GM12872 (cell line): Measurements from ENCODE around the gene TTLL13.

Source experiments
- TF ChIP-seq, protein P1 (sequence below): IDR thresholded peaks from 3 replicates; pipeline ENCODE4 v1.5.1; 2011; ENCODE audit warnings: low read depth, mild to moderate bottlenecking, low read length, moderate library complexity; ENCODE audit not compliant: insufficient read depth

The TTLL13 gene

DNA sequence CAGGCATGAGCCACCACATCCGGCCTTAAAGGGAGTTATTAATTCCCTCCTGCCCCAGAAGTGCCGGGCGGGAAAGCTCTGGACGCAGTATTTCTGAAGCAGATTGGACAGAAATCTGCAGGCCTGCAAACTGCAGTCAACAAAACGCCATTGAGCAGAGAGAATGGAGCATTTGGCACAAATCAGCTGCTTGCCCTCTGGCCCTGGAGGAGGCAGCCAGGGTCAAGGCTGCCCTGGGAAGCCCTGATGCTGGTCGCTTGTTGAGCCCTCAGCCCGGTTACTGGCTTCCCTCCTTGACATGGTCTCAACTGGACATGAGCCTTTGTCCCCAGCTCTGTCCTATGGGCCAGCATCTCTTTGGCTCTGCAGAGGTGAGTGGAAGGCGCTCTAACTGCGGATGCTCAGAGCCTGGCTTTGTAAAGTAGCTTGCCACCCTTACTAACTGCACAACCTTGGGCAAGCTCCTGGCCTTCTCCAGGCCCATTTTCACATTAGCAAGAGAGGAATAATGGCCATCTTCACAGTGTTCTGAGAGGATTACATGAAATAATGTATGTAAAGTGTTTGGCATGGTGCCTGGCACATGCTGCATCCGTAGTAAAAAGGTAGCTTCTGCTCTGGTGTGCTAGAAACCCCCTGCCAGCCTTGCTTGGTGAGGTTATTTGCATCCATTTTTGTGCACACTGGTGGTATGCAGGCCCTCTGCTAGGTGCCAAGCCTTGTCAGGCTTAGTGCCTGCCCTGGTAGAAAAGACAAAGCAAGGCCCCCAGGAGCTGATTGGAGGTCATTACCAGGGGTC, 44.1 kb upstream of the TTLL13 start:
- TF ChIP-seq, protein P1, sequence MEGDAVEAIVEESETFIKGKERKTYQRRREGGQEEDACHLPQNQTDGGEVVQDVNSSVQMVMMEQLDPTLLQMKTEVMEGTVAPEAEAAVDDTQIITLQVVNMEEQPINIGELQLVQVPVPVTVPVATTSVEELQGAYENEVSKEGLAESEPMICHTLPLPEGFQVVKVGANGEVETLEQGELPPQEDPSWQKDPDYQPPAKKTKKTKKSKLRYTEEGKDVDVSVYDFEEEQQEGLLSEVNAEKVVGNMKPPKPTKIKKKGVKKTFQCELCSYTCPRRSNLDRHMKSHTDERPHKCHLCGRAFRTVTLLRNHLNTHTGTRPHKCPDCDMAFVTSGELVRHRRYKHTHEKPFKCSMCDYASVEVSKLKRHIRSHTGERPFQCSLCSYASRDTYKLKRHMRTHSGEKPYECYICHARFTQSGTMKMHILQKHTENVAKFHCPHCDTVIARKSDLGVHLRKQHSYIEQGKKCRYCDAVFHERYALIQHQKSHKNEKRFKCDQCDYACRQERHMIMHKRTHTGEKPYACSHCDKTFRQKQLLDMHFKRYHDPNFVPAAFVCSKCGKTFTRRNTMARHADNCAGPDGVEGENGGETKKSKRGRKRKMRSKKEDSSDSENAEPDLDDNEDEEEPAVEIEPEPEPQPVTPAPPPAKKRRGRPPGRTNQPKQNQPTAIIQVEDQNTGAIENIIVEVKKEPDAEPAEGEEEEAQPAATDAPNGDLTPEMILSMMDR: no peak

DNA sequence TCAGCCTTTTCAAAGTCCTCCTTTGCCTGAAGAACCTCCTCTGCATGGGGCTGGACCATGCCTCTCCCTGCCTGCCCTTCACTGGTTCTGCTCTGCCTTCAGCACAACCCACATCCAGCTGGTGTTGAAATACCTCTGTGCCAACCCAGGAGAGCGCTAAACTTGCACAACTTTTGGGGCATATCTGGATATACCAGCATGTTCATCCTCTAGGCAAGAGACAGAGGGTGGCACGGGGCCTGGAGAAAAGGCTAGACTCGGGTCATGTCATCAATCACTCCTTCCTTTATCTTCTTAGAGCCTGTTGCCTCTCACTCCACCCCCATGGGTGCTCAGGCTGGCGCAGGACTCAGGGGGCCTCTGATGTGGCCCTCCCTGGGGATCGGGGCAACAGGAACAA, 43.5 kb upstream of the TTLL13 start:
- TF ChIP-seq, protein P1: no peak

DNA sequence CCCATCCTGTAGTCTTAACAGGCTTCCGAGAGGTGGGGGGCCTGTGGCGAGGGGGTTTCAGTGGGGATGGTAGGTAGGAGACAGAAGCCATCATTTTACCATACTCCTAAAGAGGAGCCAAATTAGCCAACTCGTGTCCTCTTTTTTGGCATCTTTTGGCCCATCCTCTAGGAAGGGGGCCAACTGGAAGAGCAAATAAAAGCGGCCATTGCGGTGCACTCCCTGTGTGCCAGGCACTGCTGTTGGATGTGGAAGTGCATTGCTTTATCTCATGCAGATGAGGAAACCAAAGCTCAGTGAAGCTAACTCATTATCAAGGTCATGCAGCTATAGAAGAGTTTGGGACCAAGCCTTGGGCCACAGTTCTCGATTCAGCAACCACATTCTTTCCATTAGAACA, 42.1 kb upstream of the TTLL13 start:
- TF ChIP-seq, protein P1: no peak

DNA sequence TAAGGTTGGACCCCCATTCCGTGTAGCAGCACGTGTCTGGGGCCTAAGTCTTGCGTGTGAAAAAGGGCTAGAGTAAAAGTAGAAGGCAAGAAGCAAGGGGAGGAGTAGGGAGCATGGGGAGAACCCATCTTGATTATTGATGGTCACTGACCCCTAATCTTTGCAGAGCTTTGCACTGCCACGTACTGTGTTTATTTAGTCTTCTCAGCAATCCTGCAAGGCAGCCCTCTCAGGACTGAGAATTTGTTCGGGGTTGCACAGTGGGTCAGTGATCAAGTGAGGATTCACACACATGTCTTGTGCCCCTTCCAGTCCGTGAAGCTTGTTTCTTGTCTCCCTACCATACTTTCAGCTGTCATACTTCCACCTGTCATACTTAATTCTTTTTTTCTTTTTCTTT, 41.0 kb upstream of the TTLL13 start:
- TF ChIP-seq, protein P1: no peak

DNA sequence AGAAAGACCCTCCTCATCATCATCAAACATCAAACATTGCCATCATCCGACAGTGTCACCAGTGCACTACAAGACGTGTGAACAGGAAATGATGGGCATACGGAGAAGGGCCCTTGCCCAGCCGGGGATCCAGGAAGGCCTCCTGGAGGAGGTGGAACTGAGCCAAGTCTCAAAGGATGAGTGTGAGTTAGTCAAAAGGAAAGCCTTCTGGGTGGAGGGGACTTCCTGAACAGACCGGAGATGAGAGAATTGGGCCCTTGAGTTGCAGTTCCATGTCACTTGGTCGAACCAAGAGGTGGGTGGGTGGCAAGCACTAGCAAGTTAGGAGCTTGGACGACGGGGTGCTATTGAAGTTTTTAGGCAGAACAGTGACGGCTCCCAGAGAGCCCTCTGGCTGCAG, 39.8 kb upstream of the TTLL13 start:
- TF ChIP-seq, protein P1: no peak

DNA sequence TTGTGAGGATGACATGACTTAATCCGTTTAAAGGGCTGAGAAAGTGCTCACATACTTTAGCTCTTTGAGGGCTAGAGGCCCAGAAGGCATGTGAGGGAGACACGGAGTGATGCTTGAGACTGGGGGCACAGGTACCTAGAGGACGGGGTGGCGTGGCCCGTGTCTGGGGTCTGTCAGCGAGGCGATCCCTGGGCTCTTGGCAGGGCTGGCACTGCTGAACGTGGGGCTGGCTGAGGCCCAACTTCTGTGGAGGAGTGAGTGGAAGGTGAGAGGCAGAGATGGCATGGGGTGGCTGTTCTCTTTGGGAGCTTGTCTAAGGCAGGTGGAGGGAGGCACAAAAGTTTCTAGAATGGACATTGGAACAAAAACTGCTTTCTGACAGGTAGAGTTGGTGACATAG, 38.8 kb upstream of the TTLL13 start:
- TF ChIP-seq, protein P1: no peak

DNA sequence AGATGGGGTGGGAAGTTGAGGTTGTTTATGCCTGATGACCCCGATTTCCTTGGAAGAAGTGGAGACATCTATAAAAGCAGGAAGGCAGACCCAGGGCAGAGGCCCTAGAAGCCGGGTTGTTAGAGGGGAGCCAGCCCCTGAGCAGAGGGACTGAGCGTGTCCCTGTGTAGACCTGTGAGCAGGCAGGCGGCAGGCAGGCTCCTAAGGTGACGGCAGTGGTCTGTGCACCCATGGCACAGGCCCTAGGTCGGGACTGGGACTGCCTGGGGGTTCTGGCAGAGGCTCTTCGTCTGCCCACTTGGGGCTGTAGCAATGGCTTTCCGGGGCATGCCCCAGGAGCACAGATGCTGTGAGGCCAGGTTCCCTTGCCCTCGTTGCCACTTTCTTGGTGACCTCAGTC, 38.3 kb upstream of the TTLL13 start:
- TF ChIP-seq, protein P1: no peak
